ENCODE data around the gene SFT2D1. TPM values are rescaled to one million over a fixed set of nuclear protein-coding genes. Genes with fewer than 3 reads are reported as not detected.

Gene SFT2D1
- total and polyA plus RNA-seq, 3 donors from 2014 or later: 45.7 to 68.3 (median 64.6) TPM

DNA sequence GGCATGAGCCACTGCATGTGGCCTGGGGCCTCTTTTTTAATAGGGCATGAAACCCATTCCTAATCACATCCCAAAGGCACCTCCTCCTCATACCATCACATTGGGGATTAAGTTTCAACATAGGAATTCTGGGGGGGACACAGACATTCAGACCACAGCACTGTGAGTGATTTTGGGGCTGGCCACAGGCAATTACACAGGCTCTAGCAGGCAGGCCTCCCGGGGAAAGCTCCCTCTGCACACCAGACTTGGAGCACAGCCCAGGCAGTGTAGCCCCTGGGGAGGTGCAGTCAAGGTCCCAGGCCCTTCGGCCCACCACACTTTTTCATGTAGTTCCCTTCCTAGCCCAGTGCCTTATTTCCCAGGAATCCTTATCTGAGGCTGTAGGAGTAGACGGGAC, 5.5 kb downstream of the SFT2D1 start:
- Histone ChIP-seq H3K36me3 (ENCODE audit: low read depth, missing control alignments) (no peaks in the 10 kb centered on the region), H3K9me3 (no peaks in the 10 kb centered on the region), H3K4me1 (peaks cover 16% of the 10 kb centered on the region), H3K27me3 (no peaks in the 10 kb centered on the region), H3K27ac (no peak overlapping the region), H3K4me3 (no peak overlapping the region)
- intact Hi-C loops (cut with DNase I; ENCODE audit: low total_unique reads): no loop called here
- TF ChIP-seq POLR2A (IDR thresholded peaks at IDR 0.05): no peak
- TF ChIP-seq, protein P1, sequence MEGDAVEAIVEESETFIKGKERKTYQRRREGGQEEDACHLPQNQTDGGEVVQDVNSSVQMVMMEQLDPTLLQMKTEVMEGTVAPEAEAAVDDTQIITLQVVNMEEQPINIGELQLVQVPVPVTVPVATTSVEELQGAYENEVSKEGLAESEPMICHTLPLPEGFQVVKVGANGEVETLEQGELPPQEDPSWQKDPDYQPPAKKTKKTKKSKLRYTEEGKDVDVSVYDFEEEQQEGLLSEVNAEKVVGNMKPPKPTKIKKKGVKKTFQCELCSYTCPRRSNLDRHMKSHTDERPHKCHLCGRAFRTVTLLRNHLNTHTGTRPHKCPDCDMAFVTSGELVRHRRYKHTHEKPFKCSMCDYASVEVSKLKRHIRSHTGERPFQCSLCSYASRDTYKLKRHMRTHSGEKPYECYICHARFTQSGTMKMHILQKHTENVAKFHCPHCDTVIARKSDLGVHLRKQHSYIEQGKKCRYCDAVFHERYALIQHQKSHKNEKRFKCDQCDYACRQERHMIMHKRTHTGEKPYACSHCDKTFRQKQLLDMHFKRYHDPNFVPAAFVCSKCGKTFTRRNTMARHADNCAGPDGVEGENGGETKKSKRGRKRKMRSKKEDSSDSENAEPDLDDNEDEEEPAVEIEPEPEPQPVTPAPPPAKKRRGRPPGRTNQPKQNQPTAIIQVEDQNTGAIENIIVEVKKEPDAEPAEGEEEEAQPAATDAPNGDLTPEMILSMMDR (IDR thresholded peaks at IDR 0.05): no peak
- no peak for DNase-seq
- 49 to 72% methylated on average over 3 of the region's 3 CpGs for WGBS, 2 donors

DNA sequence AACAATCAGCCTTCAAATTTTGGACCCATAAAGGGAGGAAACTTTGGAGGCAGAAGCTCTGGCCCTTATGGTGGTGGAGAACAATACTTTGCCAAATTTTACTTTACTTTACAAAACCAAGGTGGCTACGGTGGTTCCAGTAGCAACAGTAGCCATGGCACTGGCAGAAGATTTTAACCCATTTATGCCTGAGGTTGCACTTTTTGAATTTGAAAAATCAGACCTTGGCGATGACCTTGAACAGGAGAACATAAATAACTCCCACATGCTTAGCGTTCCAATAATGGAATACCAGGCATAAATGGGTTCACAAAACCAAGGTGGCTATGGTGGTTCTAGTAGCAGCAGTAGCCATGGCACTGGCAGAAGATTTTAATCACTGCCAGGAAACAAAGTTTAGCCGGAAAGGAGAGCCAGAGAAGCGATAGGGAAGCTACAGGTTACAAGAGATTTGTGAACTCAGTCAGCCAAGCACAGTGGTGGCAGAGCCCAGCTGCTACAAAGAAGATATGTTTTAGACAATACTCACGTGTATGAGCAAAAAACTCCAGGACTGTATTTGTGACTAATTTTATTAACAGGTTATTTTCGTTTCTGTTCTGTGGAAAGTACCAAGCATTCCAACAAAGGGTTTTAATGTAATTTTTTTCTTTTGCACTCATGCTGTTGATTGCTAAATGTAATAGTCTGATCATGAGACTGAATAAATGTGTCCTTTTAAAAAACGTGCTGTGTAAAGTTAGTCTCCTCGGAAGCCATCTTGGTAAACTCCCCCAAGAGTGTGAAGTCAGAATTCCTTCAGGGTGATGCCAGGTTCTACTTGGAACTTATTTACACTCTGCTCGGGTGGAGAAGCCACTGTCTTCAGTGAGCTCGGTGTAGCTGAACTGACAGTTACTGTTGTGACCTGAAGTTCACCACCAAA, 6.7 kb downstream of the SFT2D1 start:
- Histone ChIP-seq H3K4me3 (no peak overlapping the region), H3K27me3 (no peaks in the 10 kb centered on the region), H3K27ac (no peak overlapping the region), H3K36me3 (ENCODE audit: low read depth, missing control alignments) (no peaks in the 10 kb centered on the region), H3K4me1 (peaks cover 4% of the 10 kb centered on the region), H3K9me3 (no peaks in the 10 kb centered on the region)
- DNase-seq: no peak
- 76 to 80% methylated on average over 11 of the region's 11 CpGs for WGBS, 2 donors
- TF ChIP-seq POLR2A (IDR thresholded peaks at IDR 0.05): no peak
- TF ChIP-seq, protein P1 (IDR thresholded peaks at IDR 0.05): no peak
- intact Hi-C loops (cut with DNase I; ENCODE audit: low total_unique reads): no loop called here

DNA sequence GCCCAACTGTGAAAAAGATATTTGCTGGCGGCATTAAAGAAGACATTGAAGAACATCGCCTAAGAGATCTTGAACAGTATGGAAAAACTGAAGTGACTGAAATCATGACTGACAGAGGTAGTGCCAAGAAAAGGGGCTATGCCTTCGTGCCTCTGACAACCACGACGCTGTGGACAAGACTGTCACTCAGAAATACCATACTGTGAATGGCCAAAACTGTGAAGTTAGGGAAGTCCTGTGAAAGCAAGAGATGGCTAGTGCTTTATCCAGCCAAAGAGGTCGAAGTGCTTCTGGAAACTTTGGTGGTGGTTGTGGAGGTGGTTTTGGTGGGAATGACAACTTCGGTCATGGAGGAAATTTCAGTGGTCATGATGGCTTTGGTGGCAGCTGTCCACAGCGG, 7.5 kb downstream of the SFT2D1 start:
- Histone ChIP-seq H3K4me3 (no peak overlapping the region), H3K9me3 (no peaks in the 10 kb centered on the region), H3K27ac (no peak overlapping the region), H3K4me1 (no peaks in the 10 kb centered on the region), H3K27me3 (no peaks in the 10 kb centered on the region), H3K36me3 (ENCODE audit: low read depth, missing control alignments) (no peaks in the 10 kb centered on the region)
- WGBS, 2 donors: 94 to 97% methylated on average over 8 of the region's 8 CpGs
- DNase-seq: no peak
- TF ChIP-seq POLR2A (IDR thresholded peaks at IDR 0.05): no peak
- TF ChIP-seq, protein P1 (IDR thresholded peaks at IDR 0.05): no peak
- intact Hi-C loops (cut with DNase I; ENCODE audit: low total_unique reads): no loop called here

DNA sequence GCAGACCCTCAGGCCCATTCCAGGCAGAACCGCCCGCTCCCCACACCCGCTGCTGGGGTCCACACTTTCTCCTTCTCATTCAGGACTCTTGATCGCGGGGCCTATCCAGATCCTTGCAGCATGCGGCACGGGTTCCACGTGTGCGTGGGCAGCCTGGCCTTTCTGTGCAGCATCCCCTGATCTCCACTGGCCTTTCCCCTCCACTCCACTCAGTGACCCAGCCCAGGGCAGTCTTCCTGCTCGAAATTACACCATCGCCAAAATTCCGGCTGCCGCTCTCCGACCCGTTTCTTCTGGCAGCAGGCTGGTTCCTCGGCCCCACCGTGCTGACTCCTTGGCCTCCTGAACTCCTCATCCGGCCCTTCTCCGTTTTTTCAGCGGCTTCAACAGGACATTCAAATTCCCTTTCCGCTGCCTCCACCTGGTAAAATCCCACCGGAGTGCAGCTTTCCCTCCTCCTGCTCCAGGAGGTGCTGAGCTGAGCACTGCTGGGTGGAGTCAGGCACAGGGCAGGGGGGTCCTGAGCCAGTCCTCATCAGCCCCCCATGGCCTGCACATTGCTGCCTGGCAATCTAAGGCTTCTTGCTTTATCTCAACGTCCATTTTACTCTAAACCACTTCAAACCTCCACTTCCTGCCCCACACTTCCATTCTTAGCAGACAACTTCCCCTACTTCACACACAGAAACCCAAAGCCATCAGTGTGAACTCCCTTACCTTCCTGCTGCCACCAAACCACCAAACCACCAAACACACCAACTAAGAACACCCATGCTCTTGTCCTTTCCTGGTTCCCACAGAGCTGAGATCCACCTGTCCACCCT, 9.0 kb downstream of the SFT2D1 start:
- H3K27me3 ChIP-seq: no peaks in the 10 kb centered on the region
- TF ChIP-seq POLR2A (IDR thresholded peaks at IDR 0.05): no peak
- TF ChIP-seq, protein P1 (IDR thresholded peaks at IDR 0.05): no peak
- WGBS, 2 donors: 80 to 85% methylated on average over 23 of the region's 23 CpGs

More for the DNA sequence above, 9.0 kb downstream of the SFT2D1 start:
- intact Hi-C loops (cut with DNase I; ENCODE audit: low total_unique reads): no loop called here
- no peaks in the 10 kb centered on the region for H3K4me1 ChIP-seq
- no peaks in the 10 kb centered on the region for H3K36me3 ChIP-seq (ENCODE audit: low read depth, missing control alignments)
- H3K9me3 ChIP-seq: no peaks in the 10 kb centered on the region
- H3K27ac ChIP-seq: no peak overlapping the region
- no peak for DNase-seq
- no peak overlapping the region for H3K4me3 ChIP-seq

Measured in testis (tissue), 3 donors.